Retinal pigment epithelial cell (primary cell): Measurements from ENCODE around the gene KIF20B.

Source experiments
- DNase-seq: peaks from one replicate; pipeline ENCODE4 v3.0.0-alpha.2; 2010; ENCODE audit warnings: low read depth
- H3K4me3 ChIP-seq: 2 replicates; pipeline ENCODE4 v1.5.1; 2011; ENCODE audit warnings: mild to moderate bottlenecking, low read length, control low read depth, moderate library complexity
- TF ChIP-seq, protein P1 (sequence below): conservative IDR thresholded peaks from 2 replicates; pipeline ENCODE4 v1.5.1; 2011; ENCODE audit warnings: low read depth, low read length, control low read depth, inconsistent platforms

The KIF20B gene

DNA sequence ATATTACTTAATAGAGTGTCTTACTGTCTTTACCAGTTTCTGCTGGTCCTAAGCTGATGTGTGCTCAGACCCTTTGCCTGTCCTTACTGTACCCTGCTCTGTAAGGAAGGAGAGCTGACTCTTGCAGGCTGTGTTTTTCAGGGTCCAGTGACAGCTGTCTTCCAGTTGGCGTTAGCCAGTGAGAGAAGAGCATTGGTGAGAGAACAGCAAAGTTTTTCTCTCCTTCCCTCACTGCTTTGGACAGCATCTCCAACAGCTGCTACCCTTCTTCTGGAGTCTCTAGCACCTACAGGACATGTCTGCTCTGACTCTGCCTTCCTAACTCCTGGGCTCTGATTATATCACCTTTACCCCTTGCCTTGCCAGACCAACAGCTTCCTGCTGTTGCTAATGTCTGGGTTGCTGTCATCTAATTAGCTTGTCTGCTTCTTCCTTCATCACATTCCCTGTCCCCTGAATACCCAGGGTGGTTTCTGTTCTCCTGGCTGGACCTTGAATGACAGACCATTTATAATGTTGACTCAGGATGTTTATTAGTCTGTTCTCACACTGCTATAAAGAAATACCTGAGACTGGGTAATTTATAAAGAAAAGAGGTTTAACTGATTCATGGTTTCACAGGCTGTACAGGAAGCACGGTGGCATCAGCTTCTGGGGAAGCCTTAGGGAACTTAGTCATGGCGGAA, 32.9 kb upstream of the KIF20B start:
- H3K4me3 ChIP-seq = no peak overlapping the region
- TF ChIP-seq, protein P1, sequence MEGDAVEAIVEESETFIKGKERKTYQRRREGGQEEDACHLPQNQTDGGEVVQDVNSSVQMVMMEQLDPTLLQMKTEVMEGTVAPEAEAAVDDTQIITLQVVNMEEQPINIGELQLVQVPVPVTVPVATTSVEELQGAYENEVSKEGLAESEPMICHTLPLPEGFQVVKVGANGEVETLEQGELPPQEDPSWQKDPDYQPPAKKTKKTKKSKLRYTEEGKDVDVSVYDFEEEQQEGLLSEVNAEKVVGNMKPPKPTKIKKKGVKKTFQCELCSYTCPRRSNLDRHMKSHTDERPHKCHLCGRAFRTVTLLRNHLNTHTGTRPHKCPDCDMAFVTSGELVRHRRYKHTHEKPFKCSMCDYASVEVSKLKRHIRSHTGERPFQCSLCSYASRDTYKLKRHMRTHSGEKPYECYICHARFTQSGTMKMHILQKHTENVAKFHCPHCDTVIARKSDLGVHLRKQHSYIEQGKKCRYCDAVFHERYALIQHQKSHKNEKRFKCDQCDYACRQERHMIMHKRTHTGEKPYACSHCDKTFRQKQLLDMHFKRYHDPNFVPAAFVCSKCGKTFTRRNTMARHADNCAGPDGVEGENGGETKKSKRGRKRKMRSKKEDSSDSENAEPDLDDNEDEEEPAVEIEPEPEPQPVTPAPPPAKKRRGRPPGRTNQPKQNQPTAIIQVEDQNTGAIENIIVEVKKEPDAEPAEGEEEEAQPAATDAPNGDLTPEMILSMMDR = no peak
- DNase-seq = no peak

DNA sequence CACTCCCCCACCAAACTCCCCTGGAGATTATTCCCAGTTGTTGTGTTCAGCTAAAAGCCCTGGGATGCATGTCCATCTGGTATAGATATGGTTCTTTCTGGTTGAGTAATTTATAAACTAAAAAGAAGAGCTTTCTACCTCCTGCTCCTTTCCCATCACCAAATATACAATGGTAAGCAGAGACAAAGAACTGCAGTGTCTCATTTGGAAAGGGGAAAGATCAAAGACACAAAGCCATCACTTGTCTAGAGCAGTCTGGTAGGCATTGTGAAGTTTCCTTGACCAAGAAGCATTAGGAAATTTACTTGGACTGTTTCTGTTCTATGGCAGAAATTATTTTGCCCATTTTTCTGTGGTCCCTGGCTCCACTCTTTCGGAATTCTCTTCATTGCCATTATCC, 31.4 kb upstream of the KIF20B start:
- DNase-seq = no peak
- TF ChIP-seq, protein P1 = no peak
- H3K4me3 ChIP-seq = no peak overlapping the region

DNA sequence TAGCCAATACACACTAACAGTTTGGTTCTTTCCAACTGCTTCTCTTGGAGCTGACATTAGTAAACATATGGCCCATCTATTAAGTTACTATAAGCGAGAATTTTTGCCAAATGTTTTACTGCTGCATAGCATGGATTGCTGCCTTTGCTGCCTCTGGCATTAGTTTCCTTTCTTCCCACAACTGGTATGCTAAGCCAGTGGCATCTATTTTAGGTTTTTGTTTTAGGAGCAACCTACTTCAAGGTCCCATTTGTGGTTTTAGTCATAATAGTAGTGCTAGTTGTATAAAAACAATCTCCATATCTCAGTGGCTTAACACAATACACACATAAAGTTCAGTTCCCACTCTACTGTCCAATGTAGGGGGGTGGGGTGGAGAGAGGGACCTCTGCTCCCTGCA, 30.5 kb upstream of the KIF20B start:
- no peak for DNase-seq
- TF ChIP-seq, protein P1 = no peak
- no peak overlapping the region for H3K4me3 ChIP-seq

DNA sequence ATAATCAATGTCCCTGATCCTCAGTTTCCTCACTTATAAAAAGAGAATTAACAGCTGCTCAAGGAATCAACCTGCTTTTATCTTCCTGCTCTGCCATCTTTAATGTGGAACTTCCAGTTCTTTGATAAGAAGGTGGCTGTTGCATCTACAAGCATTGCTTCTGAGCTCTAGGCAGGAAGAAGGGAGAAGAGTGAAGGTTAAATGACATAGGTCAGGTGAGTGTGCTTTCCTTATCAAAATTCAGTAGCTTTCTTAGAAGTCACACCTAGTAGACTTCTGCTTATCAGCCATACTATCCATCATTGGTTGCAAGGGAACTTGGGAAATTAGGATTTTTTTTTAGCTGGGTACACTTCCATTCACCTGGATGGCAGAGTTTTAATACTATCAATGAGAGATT, 24.0 kb upstream of the KIF20B start:
- no peak overlapping the region for H3K4me3 ChIP-seq
- no peak for DNase-seq
- TF ChIP-seq, protein P1 = no peak

DNA sequence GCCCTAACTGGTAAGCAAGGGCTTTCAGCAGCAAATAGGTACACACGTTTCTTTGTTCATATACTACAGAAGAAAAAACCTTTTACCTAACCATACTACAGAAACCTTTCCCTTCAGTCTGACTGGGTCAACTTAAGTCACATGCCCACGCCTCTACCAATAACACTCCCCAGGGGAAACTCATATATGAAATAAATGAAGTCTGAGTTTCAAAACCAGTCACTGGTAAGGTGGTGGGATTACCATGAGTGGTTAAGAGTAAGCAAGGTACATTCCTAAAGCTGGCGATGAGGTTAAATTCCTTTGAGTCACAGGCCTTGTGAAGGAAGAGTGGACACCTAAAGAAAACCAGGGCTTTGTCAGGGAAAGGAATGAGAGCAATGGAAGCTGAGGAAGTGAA, 21.4 kb upstream of the KIF20B start:
- no peak for DNase-seq
- H3K4me3 ChIP-seq = no peak overlapping the region
- TF ChIP-seq, protein P1 = no peak

DNA sequence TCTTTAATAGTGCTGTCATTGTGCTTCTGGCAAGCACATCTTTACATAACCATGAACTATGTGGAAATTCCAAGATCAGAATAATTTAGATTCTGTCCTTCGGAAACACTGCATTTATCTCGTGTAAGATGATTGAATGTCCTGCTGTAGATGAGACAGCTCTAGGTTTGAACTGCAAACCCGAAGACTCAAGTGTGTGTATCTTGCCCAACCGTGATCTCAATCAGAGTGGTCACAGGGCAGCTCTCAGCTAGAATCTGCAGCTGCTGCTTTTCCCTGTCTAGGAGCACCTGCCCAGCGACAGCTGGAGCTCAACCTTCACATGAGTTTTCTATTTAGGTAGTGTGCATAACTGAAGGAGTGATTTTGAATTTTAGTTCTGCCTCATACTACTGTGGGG, 17.5 kb upstream of the KIF20B start:
- TF ChIP-seq, protein P1 = no peak
- no peak overlapping the region for H3K4me3 ChIP-seq
- no peak for DNase-seq

DNA sequence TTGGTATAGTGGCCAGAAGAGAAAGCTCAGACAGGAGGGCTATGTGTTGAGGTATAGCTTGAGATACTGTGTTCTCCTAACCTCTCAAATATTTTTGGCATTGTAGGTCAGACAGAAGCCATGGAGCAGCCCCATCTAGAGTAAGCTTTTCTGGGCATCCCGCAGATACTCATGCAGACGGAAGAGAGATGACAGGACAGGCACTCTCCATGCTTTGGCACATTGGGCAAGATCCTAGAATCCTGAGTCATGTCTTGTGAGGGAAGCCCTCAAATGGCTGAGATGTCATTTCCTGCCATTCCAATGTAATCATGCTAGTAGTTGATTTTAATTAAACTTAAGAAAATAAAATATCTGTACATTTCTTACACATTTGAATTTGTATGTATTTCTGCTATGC, 16.8 kb upstream of the KIF20B start:
- H3K4me3 ChIP-seq = no peak overlapping the region
- no peak for DNase-seq
- TF ChIP-seq, protein P1 = no peak
